GM18526 (cell line): ENCODE results near the gene VPS8.

Experiments
- POLR2A ChIP-seq: IDR thresholded peaks from 3 replicates; pipeline ENCODE4 v1.6.1; 2011; ENCODE audit not compliant: insufficient read length; ENCODE audit errors: extremely low read depth

Gene VPS8

DNA sequence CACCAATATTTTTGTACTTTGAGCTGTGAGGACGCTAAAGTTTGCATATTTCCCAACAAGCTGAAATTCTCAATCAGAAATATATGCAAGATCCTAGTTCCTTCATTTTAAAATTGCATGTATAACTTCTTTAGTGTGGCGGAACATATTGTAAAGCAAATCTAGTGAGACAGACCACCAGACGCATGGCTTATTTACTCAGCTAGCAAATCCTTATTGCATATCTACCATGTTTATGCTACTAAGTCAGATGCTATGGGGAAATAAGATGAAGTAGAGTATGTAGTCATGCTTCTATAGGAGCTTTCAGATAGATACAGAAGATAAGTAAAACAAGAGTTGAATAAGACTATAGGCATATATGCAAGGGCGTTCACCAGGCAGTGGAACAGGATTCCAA lies 278.8 kb downstream of the VPS8 start:
- no peak for TF ChIP-seq POLR2A

DNA sequence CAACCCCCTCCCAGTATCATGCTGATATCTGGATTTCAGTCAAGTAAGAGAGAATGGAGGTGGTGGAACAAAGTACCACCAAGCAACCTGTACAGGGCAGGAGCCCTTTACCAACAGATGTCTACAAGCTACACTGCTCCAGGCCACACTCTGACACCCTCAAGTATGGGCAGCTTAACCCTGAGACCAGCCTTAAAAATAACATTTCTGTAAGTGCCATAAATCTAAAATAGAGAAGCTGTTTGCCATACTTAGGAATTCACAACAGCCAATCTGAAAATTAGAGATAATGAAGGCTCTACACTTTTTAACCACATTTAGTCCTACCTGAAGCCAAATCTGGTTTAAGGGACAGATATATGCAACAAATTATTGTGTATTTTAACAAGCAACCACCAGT lies 281.1 kb downstream of the VPS8 start:
- TF ChIP-seq POLR2A: no peak

DNA sequence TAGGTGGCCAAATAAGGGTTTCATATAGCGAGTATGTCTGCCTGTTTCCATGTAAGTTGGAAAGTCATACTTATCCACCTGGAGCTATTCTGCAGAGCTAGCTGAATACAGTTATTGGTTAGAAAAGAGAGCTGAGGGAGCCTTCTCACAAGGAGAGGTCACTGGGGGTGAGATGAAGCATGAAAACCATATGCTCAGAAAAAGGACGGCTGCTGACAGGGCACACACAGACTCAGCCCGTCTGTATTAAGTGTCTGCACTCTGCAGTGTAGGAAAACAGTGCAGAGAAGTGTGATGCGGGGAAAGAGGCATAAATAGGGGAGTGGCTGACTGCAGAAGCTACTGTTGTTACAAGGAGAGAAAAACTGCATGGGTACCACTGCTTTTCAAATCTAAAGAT lies 282.7 kb downstream of the VPS8 start:
- TF ChIP-seq POLR2A: no peak
